Cortex of kidney (tissue), 1 donor: ENCODE results near the gene SLC25A25.

ENCODE experiments used
- DNase-seq: peaks from one replicate; lab custom pipeline; 2025; lab: John Stamatoyannopoulos, UW

SLC25A25 gene

DNA sequence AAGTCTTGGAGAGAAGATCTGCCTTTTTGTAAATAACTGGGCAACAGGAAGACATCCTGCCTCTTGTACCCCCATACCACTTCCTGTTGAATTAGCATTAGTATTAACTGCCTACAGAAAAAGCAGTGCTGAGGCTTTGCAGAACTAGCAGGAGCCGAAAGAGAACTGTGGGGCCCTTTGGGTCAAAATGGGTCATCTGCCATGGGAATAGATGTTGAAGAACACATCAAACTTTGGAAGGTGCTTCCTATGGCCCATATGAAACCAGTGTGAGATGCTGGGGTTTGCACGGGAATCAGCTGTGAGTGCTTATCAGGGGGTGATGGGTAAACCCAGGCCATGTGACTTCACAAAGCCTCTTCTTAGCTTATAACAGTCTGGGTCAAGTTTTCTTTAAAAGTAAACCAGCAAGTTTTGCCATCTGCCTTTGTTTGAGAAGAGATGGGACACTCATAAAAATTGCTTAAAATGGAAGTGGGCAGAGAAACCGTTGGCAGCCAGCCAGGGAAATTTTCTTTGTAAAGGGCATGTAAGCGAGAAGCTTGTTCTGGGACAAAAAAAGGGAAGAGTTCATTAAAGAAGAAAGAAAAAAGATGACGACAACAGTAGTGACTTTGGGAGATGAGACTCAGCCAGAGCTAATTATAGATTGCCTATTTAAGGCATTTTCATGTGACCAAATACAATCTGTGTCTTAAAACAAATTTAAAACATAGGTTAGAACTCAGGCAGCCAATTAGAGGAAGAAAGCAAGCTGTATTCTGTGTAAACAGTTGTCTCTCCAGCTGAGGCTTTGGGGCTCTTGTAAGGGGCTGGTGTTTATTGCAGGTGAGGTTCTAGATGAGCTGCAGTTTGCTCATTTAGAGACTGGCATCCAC lies 4.4 kb downstream of the SLC25A25 start:
- DNase-seq = no peak

DNA sequence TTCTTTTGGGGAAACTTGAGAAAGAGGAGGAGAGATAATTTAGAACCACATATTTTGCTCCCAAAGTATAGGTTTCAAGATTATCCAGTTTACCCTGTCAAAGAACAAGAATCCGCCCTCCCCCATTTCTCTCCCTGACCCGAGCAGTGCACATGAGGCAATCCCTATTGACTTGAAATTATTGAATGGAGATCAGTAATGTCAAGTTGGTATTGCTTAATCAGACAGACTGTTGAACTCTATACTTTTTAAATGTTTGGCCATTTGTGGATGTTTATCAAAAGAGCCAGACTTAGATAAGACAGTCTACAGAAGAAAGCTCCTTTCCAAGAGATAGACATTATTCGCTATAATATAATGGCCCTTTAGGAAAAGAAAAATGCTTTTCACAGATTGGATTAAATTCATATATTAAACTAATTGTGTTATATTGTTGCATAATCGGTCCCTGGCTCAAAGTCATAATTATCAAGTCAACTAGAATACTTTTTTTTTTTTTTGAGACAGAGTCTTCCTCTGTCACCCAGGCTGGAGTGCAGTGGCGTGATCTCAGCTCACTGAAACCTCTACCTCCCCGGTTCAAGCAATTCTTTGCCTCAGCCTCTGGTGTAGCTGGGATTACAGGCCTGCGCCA lies 5.3 kb downstream of the SLC25A25 start:
- DNase-seq = no peak

DNA sequence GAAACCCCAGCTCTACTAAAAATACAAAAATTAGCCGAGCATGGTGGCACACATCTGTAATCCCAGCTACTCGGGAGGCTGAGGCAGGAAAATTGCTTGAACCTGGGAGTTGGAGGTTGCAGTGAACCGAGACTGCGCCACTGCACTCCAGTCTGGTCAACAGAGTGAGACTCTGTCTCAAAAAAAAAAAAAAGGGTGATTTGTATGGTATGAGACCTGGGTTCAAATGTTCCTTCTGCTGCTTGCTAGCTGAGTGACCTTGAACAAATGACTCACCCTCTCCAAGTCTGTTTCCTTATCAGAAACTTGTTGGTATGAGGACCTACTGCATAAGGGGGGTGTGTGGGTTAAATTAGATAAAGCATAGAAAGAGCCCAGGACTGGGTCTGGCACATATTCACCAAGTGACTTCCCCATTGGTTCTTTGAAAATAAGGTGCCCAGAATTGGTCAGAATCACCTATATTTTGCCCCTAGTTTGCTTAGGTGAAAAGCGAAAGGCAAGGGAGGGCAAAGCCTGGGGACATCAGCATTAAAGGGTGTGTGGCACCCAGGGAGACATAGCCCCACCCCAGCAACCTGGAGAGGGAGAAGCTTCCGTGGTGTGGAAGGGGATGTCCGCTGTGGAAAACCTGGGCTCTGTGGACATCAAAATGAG lies 9.9 kb downstream of the SLC25A25 start:
- no peak for DNase-seq

DNA sequence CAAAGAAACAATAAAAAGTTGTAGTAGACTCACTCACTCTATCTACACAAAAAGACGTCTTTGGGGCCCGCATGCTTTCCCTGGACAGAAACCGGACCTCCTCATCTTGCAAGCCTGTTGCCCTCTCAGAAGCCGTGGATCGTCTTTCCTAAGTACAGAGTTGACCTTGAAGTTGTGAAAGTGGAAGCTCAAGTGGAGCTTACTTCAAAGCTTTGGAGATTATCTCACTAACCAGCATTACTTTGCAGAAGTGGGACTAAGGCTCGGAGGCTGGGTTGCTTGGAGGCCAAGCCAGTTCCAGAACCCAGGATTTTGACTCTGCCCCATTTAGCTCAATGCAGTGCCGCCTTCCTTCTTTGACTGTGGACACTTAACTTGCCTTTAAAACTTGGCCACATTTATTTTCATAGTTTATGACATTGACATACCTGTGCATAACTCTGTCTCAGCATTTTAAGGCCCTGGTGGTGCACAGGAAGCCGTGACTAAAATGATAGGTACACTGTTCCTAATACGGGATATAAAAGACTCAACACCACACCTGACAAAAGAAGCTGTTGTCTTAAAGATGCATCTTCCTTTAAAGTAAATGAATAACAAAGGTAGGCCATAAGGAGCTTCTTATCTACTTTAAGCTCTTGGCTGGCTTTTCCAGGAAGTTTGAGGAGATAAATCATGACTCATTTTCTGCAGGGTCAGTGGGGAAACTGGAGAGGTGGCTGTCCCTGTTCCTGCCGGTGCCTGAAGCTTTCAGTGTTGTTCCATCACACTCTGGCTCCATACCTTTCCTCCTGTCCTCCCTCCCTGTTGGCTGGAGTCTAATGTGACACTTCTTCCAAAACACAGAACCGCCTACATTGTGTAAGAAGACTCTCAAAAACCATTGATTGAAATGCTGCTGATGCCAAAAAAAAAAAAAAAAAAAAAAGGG lies 10.7 kb downstream of the SLC25A25 start:
- no peak for DNase-seq

DNA sequence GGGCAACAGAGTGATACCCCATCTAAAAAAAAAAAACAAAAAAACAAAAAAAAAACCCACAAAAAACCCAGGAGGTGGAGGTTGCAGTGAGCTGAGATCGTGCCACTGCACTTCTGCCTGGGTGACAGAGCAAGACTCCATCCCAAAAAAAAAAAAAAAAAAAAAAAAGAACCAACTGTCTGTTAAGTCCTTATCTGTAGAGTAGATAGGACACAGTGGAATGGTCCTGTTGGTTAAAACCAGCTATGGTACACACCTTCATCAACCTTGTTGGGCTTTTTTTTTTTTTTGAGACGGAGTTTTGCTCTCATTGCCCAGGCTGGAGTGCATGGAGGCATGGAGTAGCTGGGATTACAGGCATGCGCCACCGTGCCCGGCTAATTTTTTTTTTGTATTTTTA lies 12.2 kb downstream of the SLC25A25 start:
- DNase-seq = no peak

DNA sequence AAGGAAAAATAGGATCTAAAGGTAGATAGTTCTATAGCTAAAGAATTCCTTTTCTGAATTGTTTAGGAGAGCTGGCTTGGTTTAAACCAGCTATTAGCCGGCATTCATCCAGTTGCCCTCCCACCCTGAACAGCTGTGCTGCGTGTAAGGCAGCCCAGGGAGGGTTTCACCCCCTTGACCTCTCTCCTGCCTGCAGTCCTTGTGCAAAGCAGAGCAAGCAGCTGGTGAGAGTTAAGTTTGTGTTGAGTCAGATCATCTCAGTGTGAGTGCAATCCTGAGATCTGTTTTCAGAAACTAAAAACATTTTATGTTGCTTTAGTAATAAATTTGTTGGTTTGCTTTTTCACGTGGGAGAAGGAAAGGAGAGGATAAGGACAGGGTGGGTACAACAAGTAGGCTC lies 13.0 kb downstream of the SLC25A25 start:
- DNase-seq = no peak

DNA sequence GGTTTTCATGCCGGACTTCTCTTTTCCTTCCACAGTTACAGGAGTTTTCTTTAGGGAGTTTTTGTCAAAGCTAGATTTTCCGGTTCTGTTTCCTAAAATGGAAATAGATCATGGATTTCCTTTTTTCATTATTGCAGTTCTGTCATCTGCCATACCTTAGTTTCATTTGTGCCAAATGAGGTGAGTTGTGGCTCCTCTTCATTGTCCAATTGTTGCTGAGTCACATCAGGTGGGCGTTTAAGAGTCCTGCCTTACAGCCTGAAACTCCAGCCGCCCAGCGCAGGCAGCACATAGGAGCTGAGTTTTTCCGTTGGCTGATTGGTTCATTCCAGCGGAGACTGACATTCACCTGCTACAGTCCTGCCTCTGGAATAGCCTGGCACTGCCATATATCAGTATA lies 14.1 kb downstream of the SLC25A25 start:
- DNase-seq = no peak

DNA sequence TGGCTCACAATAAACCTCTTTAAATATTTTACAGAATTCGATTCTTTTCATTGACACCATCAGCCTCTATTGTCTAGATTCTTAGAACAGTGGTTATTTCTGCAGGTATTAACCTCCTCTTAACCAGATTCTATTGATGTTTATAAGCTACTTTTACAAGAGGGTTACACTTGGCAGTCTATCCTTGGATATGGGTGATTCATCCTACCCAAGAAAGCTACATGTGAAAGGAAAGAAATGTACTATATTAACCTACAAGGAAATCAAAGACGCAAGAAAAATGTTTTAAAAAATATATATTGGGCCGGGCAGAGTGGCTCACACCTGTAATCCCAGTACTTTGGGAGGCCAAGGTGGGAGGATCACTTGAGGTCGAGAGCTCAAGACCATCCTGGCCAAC lies 16.7 kb downstream of the SLC25A25 start:
- DNase-seq = no peak

DNA sequence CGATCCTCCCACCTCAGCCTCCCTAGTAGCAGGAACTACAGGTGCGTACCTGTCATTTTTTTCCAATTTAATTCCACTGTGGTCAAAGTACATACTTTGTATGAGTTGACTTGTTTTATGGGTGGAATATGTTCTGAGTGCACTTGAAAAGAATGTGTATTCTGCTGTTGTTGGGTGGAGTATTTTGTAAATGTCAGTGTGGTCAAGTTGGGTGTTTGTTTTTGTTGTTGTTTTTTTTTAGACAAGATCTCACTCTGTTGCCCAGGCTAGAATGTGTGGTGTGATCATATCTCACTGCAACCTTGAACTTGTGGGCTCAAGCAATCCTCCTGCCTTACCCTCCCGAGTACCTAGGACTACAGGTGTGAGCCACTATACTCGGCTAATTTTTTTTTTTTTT lies 17.9 kb downstream of the SLC25A25 start:
- DNase-seq = no peak

DNA sequence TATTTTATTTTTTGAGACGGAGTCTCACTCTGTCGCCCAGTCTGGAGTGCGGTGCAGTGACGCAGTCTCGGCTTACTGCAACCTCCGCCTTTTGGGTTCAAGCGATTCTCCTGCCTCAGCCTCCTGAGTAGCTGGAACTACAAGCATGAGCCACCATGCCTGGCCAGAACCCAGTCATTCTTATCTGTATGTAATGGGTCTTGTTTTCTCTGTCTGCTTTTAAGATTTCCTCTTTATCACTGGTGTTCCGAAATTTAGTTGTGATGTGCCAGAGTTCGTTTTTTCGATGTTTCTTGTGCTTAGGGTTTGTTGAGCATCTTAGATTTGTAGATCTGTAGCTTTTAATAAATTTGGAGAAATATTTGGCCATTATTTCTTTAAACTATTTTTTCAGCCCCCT lies 19.2 kb downstream of the SLC25A25 start:
- DNase-seq = no peak

DNA sequence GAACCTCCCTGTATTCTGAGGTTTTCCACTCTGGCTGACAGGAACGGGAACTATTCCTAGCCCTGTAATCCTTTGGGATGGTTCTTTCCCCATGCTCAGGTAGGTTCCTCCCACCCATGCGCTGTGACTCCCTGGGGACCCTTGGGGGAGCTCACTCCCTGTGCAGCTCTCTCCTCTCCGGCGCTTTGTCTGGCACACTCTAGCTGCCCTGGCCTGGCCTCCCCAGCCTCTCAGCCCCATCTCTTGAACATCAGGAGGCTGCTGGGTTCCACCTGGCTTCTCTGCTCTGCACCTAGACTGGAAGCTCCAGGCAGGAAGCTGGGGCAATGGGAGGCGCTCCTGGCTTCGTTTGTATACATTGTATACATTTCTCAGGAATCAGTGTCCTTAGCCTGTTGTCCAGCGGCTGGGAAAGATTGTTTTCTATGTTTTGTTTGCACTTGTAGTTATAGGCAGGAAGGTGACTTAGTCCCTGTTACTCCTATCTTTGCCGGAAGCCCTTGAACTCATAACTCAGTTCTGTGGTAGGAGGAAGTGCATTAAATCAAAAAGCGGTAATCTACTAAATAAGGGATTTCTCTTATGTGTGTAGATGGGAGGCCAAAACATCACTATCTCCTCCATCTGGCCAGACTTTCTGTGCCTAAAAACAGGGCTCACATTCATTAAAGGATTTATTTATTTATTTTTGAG lies 20.4 kb downstream of the SLC25A25 start:
- no peak for DNase-seq

DNA sequence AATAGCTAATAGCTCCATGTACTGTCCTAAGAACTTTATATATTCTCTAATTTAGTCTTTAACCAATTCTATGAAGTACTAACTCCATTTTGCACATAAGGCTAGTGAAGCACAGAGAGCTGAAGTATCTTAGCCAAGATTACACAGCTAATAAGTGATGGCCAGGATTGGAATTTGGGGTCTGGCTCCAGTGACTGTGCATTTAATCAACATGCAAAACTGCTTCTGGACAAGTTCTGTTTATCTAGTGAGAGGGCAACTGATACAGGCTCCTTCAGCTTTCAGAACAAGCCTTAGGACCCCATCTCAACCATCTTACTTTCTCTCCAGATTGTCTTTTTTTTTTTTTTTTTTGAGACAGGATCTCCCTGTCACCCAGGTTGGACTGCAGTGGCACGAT lies 21.3 kb downstream of the SLC25A25 start:
- no peak for DNase-seq

DNA sequence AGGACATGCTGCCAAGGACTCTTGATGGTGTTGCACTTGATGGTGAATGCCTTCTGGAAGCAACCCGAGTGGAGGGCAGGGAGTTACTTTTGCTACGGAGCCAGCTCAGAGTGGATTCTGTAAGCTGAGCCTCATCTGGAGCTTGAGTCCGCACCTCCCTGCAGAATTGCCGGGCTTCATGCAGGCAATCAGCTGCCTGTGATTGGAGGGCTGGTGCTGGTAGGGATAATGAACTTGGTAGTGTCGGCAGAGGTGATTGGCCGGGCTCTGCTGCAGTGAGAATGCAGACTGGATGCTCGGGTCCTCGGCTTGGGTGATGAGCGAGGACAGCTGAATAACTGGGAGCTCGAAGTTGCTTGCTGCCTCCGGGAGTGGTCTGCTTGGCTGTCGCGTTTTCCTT lies 23.1 kb downstream of the SLC25A25 start:
- no peak for DNase-seq

DNA sequence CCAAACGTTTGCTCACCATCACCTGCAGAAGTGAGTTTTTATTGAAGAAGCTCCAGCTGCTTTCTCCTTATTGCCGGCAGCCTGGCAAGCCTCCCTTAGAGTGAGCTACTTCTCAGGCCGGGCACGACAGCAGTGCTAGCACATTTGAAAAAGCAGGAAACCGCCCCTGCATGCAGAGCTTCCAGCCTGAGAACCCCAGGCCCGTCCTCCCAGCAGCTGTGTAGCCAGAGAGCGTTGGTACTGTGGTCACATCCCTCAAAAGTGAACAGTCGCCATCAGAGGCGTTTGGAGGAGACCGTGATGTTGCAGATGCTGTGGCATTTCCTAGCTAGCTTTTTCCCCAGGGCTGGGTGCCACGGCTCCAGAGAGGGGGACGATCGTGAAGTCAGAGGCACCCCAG lies 23.5 kb downstream of the SLC25A25 start:
- no peak for DNase-seq

DNA sequence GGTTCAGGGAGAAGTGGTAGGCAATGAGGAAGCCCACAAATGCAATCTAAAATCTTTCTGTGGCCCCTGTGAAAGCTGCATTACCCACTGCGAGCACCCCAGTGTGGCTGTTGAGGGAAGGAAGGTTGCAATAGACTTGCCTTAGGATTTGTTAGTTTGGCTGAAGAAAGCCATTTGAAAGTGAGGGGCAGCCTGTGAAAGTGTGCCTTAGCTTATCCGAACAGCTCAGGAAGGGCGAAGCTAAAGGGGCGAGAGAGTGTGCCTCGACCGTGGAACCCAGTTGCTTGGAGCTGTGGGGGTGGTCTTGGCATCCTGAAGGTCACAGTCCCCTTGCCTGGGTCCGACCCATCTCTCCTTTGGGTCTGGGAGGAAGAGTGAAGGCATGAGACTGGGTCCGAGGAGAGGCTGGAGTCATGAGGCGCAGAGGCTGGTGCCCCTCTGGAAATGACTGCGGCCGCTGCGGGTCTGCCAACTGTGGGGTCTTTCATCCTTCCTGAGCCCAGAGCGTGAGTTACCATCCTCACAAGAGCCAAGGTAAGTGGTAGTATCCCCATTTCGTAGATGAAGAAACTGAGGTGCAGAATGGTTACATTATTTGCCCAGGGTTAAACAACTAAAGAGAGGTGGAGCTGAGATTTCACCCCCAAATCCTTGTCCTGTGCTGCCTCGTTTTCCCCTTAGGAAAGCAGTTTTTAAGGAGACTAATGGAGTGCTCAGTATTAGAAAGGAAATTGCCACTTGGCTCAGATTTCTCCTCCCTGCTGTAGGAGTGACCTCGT lies 24.4 kb downstream of the SLC25A25 start:
- DNase-seq = no peak

DNA sequence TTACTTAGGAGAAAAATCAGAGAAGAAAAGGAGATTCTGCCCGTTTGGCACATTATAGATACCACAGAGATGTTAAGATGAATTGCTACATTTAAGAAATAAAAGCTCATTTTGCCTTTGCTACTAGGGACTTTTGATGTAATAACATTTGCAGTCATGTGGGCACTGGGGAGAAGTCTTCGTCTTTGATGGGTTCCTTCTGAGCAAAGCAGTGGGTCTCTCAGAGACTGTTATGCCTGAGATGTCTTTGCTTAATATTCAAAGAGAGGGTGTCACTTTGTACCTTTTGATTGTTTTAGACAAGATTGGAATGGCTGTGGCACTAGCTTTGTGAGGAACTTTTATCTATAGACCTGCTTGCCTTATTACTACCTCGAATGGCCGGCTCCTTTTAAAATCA lies 25.0 kb downstream of the SLC25A25 start:
- DNase-seq = no peak

DNA sequence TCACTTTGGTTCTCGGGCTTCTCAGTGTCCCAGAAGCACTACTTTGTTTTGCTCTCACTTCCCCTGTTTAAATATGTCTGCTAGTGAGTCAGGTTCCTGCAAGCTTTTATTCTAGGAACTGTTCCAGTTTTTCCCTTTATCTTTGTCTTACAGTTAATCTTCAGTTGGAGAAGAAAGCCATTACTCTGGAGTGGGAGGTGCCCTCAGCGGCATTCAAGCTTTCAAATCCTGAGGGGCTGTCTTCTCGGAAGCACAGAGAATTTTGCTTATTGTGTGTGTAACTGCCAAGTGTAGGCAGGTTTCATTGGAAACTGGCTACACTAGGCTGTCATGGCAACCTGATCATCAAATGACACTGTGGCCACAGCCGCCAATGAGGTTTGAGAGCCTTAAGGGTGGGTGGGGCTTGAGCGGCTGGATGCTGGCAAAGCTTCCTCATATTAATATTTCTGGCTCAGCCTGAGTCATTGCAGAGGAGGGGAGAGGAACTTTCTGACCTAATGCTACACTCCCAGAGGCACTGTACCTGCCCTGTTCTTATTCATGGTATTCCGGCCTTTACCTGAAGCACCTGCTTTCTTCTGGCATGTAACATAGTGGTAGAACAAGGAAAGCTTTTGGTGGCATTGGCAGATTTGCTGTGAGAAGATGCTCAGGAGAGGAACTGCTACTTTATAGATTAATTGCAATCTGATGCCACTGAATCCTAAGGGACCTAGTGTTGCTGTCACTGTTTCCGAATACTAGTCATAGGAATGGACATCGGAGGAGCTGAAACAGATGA lies 26.3 kb downstream of the SLC25A25 start:
- DNase-seq = no peak

DNA sequence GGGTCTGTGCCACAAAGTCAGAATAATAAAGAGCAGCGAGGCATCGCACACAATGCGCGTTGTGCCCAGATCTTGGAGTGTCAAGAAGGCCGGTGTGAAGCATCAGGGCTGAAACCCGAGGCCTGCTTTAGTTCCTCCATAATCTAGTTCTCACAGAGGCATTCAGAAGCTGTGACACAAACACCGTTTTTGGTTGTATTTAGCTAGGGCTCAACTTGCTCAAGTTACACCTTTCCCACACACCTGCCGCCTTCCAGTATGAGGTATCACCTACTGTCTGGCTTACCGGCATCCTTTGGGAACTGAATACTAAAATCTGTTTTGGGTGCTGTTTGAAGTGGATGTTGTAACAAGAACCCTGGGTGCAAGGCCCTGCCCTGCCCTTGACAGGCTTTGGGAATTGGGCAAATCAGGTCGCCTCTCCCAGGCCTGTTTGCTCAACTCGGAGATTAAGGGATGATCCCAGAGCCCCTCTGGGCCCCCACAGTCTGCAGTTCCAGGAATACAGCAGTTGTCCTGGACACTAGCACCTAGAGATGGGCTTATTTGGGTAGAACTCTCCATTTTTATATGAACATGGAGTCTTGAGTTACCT lies 27.0 kb downstream of the SLC25A25 start:
- no peak for DNase-seq
